IMR-90 (cell line): ENCODE measurements around the gene FARP1. TPM values are rescaled to one million over a fixed set of nuclear protein-coding genes. Genes with fewer than 3 reads are reported as not detected.

Source experiments
- ATAC-seq: fragments of 200-7000 bp; cut with Tn5 transposase; 2 replicates; pipeline ENCODE4 v1.9.1; 2020; ENCODE audit warnings: low read depth, mild to moderate bottlenecking, moderate library complexity
- BruUV-seq: library from RNA; stranded (reverse); fragments of 400-500 nt; replicated peaks from 2 replicates; lab custom pipeline; 2021; lab: Mats Ljungman, UMichigan
- CTCF ChIA-PET: fragments of 300-600 bp; formaldehyde crosslinking; extraction: SDS; loops from one replicate; lab custom pipeline; 2021; ENCODE audit warnings: antibody characterized with exemption; lab: Yijun Ruan, JAX
- POLR2A ChIA-PET: fragments of 300-600 bp; sonication (Branson Sonifier 250); formaldehyde crosslinking; loops from one replicate; lab custom pipeline; 2022; ENCODE audit warnings: antibody characterized with exemption; ENCODE audit not compliant: unreplicated experiment; lab: Charles Lee
- DNase-seq: peaks from one replicate; pipeline ENCODE4 v3.0.0; 2013
- H2AFZ ChIP-seq: replicated peaks from 2 replicates; pipeline ENCODE3; 2013; ENCODE audit warnings: low read length, mild to moderate bottlenecking; ENCODE audit not compliant: poor library complexity
- H2AK5ac ChIP-seq: 2 replicates; pipeline ENCODE4 v1.6.1; 2013; ENCODE audit warnings: low read depth, low read length, inconsistent platforms
- H2AK9ac ChIP-seq: replicated peaks from 2 replicates; pipeline ENCODE3; 2013; ENCODE audit warnings: mild to moderate bottlenecking, low read depth, low read length, moderate library complexity; ENCODE audit not compliant: poor library complexity
- H2BK120ac ChIP-seq: 2 replicates; pipeline ENCODE4 v1.6.1; 2013; ENCODE audit warnings: low read depth, low read length, inconsistent platforms
- H2BK15ac ChIP-seq: 3 replicates; pipeline ENCODE4 v1.6.1; 2013; ENCODE audit warnings: low read depth, low read length, inconsistent platforms
- H2BK20ac ChIP-seq: 2 replicates; pipeline ENCODE4 v1.6.1; 2013; ENCODE audit warnings: low read depth, mild to moderate bottlenecking, inconsistent platforms, low read length, moderate library complexity
- H2BK5ac ChIP-seq: 2 replicates; pipeline ENCODE4 v1.6.1; 2013; ENCODE audit warnings: mild to moderate bottlenecking, low read depth, low read length, inconsistent platforms; ENCODE audit not compliant: poor library complexity, severe bottlenecking
- H3K14ac ChIP-seq: replicated peaks from 2 replicates; pipeline ENCODE4 v1.6.1; 2013; ENCODE audit warnings: low read depth, low read length, inconsistent platforms
- H3K18ac ChIP-seq: 2 replicates; pipeline ENCODE4 v1.6.1; 2013; ENCODE audit warnings: low read depth, low read length, control low read depth
- H3K23ac ChIP-seq: 2 replicates; pipeline ENCODE4 v1.6.1; 2013; ENCODE audit warnings: low read depth, low read length, inconsistent platforms
- H3K27ac ChIP-seq: 2 replicates; pipeline ENCODE4 v1.5.1; 2013; ENCODE audit warnings: mild to moderate bottlenecking, control low read depth, low read length; ENCODE audit not compliant: insufficient read depth
- H3K27me3 ChIP-seq: 2 replicates; pipeline ENCODE4 v1.6.1; 2013; ENCODE audit warnings: low read length; ENCODE audit not compliant: control insufficient read depth, insufficient read depth
- H3K36me3 ChIP-seq: 2 replicates; pipeline ENCODE4 v1.6.1; 2013; ENCODE audit warnings: low read length, mixed read lengths; ENCODE audit not compliant: control insufficient read depth, insufficient read depth
- H3K4ac ChIP-seq: 2 replicates; pipeline ENCODE4 v1.6.1; 2013; ENCODE audit warnings: low read depth, low read length, inconsistent platforms
- H3K4me1 ChIP-seq: 2 replicates; pipeline ENCODE4 v1.6.1; 2013; ENCODE audit warnings: low read length, mixed read lengths; ENCODE audit not compliant: control insufficient read depth, insufficient read depth
- H3K4me2 ChIP-seq: 2 replicates; pipeline ENCODE4 v1.6.1; 2013; ENCODE audit warnings: low read depth, mild to moderate bottlenecking, control low read depth, low read length, moderate library complexity
- H3K4me3 ChIP-seq: 2 replicates; pipeline ENCODE4 v1.5.1; 2013; ENCODE audit warnings: low read depth, mild to moderate bottlenecking, control low read depth, low read length, moderate library complexity; ENCODE audit not compliant: insufficient read depth
- H3K56ac ChIP-seq: 2 replicates; pipeline ENCODE4 v1.6.1; 2013; ENCODE audit warnings: low read length, inconsistent platforms; ENCODE audit not compliant: insufficient read depth; ENCODE audit errors: extremely low read depth
- H3K79me1 ChIP-seq, 2 experiments: 2 replicates each; pipeline ENCODE4 v1.6.1; 2013; ENCODE audit warnings: low read length in 2 of 2, inconsistent platforms in 1 of 2, low read depth in 1 of 2
- H3K9ac ChIP-seq: 2 replicates; pipeline ENCODE4 v1.6.1; 2013; ENCODE audit warnings: low read depth, low read length, control low read depth
- H3K9me1 ChIP-seq: 2 replicates; pipeline ENCODE4 v1.6.1; 2013; ENCODE audit warnings: low read length, inconsistent platforms; ENCODE audit not compliant: insufficient read depth
- H3K9me3 ChIP-seq: 2 replicates; pipeline ENCODE4 v1.6.1; 2013; ENCODE audit warnings: low read length; ENCODE audit not compliant: control insufficient read depth, insufficient read depth
- H4K20me1 ChIP-seq: 2 replicates; pipeline ENCODE4 v1.6.1; 2013; ENCODE audit warnings: low read length, inconsistent platforms; ENCODE audit not compliant: insufficient read depth
- H4K5ac ChIP-seq: 2 replicates; pipeline ENCODE4 v1.6.1; 2013; ENCODE audit warnings: mild to moderate bottlenecking, low read depth, low read length, control low read depth
- H4K8ac ChIP-seq, 2 experiments: 2 replicates each; pipeline ENCODE4 v1.6.1; 2013; ENCODE audit warnings: low read depth in 2 of 2, low read length in 2 of 2, control low read depth in 1 of 2, inconsistent platforms in 1 of 2
- H4K91ac ChIP-seq: 2 replicates; pipeline ENCODE4 v1.6.1; 2013; ENCODE audit warnings: low read depth, low read length, inconsistent platforms; ENCODE audit not compliant: insufficient read depth
- BHLHE40 ChIP-seq: fragments of 150-350 bp; IDR thresholded peaks from 2 replicates; pipeline ENCODE4 v1.6.1; 2016; ENCODE audit warnings: mild to moderate bottlenecking, low read depth, low read length
- CHD1 ChIP-seq: IDR thresholded peaks from 2 replicates; pipeline ENCODE4 v1.6.1; 2012; ENCODE audit warnings: low read depth, low read length, improper control_type of control experiment
- CTCF ChIP-seq: conservative IDR thresholded peaks from 2 replicates; pipeline ENCODE4 v1.5.1; 2012; ENCODE audit warnings: mild to moderate bottlenecking, low read depth, low read length, improper control_type of control experiment
- NFE2L2 ChIP-seq: fragments of 150-350 bp; IDR thresholded peaks from 2 replicates; pipeline ENCODE4 v1.6.1; 2016; ENCODE audit warnings: low read depth, mild to moderate bottlenecking, low read length
- POLR2A ChIP-seq: IDR thresholded peaks from 2 replicates; pipeline ENCODE4 v1.6.1; 2012; ENCODE audit warnings: mild to moderate bottlenecking, low read depth, low read length
- RCOR1 ChIP-seq: IDR thresholded peaks from 2 replicates; pipeline ENCODE4 v1.6.1; 2012; ENCODE audit warnings: mild to moderate bottlenecking, low read length, improper control_type of control experiment; ENCODE audit not compliant: insufficient replicate concordance
- USF2 ChIP-seq: fragments of 150-350 bp; IDR thresholded peaks from 2 replicates; pipeline ENCODE4 v1.6.1; 2017; ENCODE audit warnings: mild to moderate bottlenecking, antibody characterized with exemption, low read length, low read depth
- WGBS, 2 experiments: methylation state at CpG; one replicate each; pipeline versions ENCODE4 v1.1.5 to v1.1.7; 2013; ENCODE audit warnings: missing lambda C conversion rate in 2 of 2; ENCODE audit not compliant: insufficient read length in 1 of 2; ENCODE audit errors: extremely low coverage in 2 of 2; 5-methylcytosine and 5-hydroxymethylcytosine counted together
- dilution Hi-C: fragments of 300-500 bp; cut with HindIII; formaldehyde crosslinking; loops from one replicate; pipeline ENCODE4 v1.14.3; 2018; ENCODE audit warnings: low sequenced_read_pairs; ENCODE audit not compliant: unreplicated experiment
- in situ Hi-C: fragments of 300-500 bp; cut with MboI; formaldehyde crosslinking; loops from 3 replicates; pipeline ENCODE4 v1.14.3; 2019; ENCODE audit warnings: low sequenced_read_pairs, inconsistent platforms, mixed read lengths
- intact Hi-C: fragments of 100-400 bp; cut with micrococcal nuclease; formaldehyde crosslinking; loops from 2 replicates; pipeline ENCODE4 v1.10.0; 2022
- polyA plus RNA-seq, 3 experiments: library from polyadenylated mRNA; depleted of rRNA; stranded (reverse); fragments of >200 nt; gene quantifications; 2 replicates each; pipeline ENCODE4 v1.2.3, GENCODE V29; 2012; ENCODE audit warnings: low replicate concordance in 1 of 3
- total RNA-seq: library from RNA; depleted of rRNA; stranded (reverse); fragments of >200 nt; gene quantifications from 2 replicates; pipeline ENCODE4 v1.2.3, GENCODE V29; 2012
- TF ChIP-seq, protein P1 (sequence below): fragments of 150-350 bp; IDR thresholded peaks from 2 replicates; pipeline ENCODE4 v1.6.1; 2016; ENCODE audit warnings: low read depth, mild to moderate bottlenecking, low read length, moderate library complexity, borderline replicate concordance

Gene FARP1
- total and polyA plus RNA-seq, 2 of the 4 experiments (the other 2 are of a cell fraction) = 39.6 to 57.0 TPM

- no peak; the same call in 1 of the 2 replicates for TF ChIP-seq CTCF
Observed at GRCh38 chr13:98443329-98443728, 300.4 kb downstream of the FARP1 start (continued).

DNA sequence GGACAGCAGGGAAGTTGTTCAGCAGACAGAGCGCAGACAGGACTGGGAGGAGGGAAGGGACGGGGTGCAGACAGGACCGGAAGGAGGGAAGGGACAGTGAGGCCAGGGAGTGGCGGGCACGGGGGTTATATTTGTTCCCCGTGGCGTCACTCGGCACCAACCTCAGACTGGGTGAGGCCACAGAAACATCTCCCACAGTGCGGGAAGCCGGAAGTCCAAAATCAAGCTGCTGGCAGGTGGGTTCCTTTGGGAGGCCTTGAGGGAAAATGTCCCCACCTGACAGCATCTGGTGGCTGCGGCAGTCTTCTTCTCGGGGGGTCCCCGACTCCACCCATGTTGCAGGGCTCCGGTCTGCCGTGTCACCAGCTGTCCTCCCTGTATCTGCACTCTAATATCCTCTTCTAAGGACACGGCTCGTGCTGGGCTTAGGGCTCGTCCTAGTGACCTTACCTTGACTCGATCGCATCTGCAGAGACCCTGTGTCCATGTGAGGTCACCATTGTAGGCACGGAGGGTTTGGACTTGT, 301.0 kb downstream of the FARP1 start:
- Histone ChIP-seq H3K18ac (peak overlapping the region; percentile 43), H3K4ac (peak overlapping the region; percentile 87), H2AFZ (peak overlapping the region; percentile 72), H4K5ac (peak overlapping the region; percentile 21), H2AK9ac (peak overlapping the region; percentile 98), H3K36me3 (peaks cover 76% of the 10 kb centered on the region), H2BK120ac (peak overlapping the region; percentile 75), H3K27me3 (no peaks in the 10 kb centered on the region), H4K8ac (peak overlapping the region; percentile 51 to 90), H4K20me1 (peaks cover 22% of the 10 kb centered on the region), H3K4me2 (no peak overlapping the region), H3K23ac (peak overlapping the region; percentile 41), H2BK20ac (peak overlapping the region; percentile 72), H3K79me1 (peaks cover 2 to 44% of the 10 kb centered on the region in 2 experiments; a peak in 3 of 4 replicates), H3K14ac (peak overlapping the region; percentile 74), H2BK15ac (peak overlapping the region; percentile 6; the same call in 1 of the 3 replicates), H3K9me1 (peaks cover 11% of the 10 kb centered on the region), H3K9me3 (no peaks in the 10 kb centered on the region), H2BK5ac (peak overlapping the region; percentile 64), H4K91ac (peak overlapping the region; percentile 87), H3K27ac (peak overlapping the region; percentile 38), H3K4me1 (peaks cover 6% of the 10 kb centered on the region), H3K9ac (0 out of 2 replicates have a peak overlapping the region, but pooled peaks have one; percentile 2), H3K56ac (no peak overlapping the region), H2AK5ac (peak overlapping the region; percentile 99), H3K4me3 (no peak overlapping the region)
- dilution Hi-C loops (no loop called here), intact Hi-C loops (loop anchor here (2.0 to 10.0 kb wide), 2 partner anchors 397 to 589 kb away; no protein-coding TSS in a partner anchor), in situ Hi-C loops (loop anchor here (10.0 to 25.0 kb wide), 2 partner anchors 589 to 593 kb away; no protein-coding TSS in a partner anchor)
- BruUV-seq = no TSS peak
- ATAC-seq = no peak
- no peak for DNase-seq
- POLR2A ChIA-PET = no interaction called here
- CTCF ChIA-PET = interaction anchor here (1.9 kb wide), 1 partner anchor 229 kb away, joined by 6 read pairs; no protein-coding TSS in a partner anchor
- WGBS, 2 experiments = 97% methylated on average over 5 of the region's 21 CpGs; no CpG with 5 or more reads in 1 of the 2 experiments
- no peak for TF ChIP-seq USF2
- TF ChIP-seq CHD1 = no peak
- TF ChIP-seq RCOR1 = no peak
- no peak for TF ChIP-seq POLR2A
- no peak for TF ChIP-seq CTCF
- TF ChIP-seq BHLHE40 = no peak
- TF ChIP-seq, protein P1, sequence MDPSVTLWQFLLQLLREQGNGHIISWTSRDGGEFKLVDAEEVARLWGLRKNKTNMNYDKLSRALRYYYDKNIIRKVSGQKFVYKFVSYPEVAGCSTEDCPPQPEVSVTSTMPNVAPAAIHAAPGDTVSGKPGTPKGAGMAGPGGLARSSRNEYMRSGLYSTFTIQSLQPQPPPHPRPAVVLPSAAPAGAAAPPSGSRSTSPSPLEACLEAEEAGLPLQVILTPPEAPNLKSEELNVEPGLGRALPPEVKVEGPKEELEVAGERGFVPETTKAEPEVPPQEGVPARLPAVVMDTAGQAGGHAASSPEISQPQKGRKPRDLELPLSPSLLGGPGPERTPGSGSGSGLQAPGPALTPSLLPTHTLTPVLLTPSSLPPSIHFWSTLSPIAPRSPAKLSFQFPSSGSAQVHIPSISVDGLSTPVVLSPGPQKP = no peak
- TF ChIP-seq NFE2L2 = no peak
